ENCODE data around the gene GPR37.

The GPR37 gene

DNA sequence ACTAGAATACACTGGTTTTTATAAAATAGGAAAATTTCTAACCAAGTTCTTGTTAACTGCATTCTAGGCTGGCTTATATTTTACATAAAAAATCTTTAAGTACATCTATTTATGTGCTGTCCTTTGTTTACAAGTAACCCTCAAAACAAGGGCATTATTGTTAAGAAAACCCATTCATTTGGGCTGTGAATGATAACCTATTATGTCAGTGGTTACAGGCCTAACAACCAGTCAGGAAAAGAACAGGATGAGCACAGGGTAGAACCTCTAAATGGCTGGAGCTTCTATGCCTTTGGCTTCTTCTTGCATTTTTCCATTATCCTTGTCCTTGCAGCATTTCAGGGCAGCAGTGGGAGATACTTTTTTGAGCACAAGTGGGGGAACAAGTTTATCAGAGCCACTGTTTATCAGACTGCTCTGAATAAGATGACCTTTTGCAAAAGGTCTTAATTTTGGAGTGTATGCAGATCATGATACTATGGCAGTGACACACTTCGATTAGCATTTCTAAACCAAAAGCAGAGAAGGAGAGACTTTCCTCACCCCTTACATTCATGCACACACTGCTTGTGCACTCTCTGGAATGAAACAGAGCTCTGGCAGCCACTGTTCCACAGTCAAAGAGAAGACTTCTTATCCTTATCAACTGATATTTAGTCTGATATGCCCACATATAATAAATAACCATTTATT, 10.9 kb downstream of the GPR37 start:
- in situ Hi-C loops (cut with MboI; ENCODE audit: low pct_unique_long_range_greater_than_20kb, low sequenced_read_pairs): no loop called here
- no peak for DNase-seq

DNA sequence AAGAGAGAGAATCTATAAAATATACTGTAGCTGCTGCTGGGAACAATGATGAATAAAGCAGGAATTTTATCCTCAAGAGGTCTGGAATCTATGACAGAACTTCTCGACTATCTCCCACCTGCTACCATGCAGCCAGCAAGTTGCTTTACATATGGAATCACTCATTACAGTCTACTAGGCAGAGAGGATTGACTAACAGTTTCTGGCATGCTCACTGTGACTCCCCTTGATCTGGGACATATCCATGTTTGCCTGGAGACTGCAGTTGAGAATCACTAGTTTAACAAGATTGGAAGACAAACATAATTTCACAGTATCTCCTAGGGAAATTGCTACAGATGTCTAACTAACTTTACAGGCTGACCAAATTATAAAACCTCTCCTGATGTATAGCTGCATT, 13.3 kb downstream of the GPR37 start:
- in situ Hi-C loops (cut with MboI; ENCODE audit: low pct_unique_long_range_greater_than_20kb, low sequenced_read_pairs): no loop called here
- DNase-seq: no peak

DNA sequence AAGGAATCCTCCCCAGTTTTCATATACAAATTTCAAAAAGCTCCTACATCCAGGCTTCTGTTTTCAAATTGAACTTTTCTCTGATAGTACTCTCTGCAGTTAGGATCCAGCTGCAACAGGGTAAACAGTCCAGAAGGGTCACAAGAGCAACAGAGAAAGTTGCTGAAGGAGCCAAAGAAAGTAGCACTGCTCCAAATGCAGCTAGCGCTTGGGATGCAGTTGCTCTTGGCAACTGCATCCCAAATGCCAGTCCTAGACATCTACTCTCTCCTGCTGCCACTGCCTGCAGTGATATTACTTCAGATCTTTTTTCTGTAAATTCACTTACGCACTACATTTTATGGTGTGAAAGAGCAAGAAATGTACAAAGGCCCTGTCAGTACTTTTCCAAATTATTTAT, 14.6 kb downstream of the GPR37 start:
- in situ Hi-C loops (cut with MboI; ENCODE audit: low pct_unique_long_range_greater_than_20kb, low sequenced_read_pairs): no loop called here
- no peak for DNase-seq

DNA sequence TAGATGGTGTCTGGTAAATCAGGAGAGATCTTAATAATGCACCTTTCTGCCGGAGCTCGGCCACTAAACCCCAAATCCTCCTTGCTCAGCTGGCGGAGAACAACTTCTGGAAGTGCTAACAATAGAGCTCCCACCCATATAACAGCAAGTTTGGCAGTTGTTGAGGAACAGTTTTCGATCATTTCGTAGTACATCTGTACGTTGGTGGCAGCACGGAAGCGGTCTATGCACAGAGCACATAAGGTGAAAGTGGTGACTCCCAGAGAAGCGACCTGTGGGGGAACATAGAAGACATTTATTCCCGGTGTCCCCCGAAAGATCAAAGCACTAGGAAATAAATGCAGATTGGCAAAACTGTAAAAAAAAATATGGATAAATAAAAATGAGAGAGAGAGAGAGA, 18.5 kb downstream of the GPR37 start:
- in situ Hi-C loops (cut with MboI; ENCODE audit: low pct_unique_long_range_greater_than_20kb, low sequenced_read_pairs): no loop called here

GRCh38 chr7:124738639-124739038, 27.0 kb downstream of the GPR37 start:
- in situ Hi-C loops (cut with MboI; ENCODE audit: low pct_unique_long_range_greater_than_20kb, low sequenced_read_pairs): no loop called here
- DNase-seq: no peak

More for the DNA sequence above, 18.5 kb downstream of the GPR37 start:
- no peak for DNase-seq

- DNase-seq: no peak
- in situ Hi-C loops (cut with MboI; ENCODE audit: low pct_unique_long_range_greater_than_20kb, low sequenced_read_pairs): no loop called here
Observed at GRCh38 chr7:124737760-124738300, 27.8 kb downstream of the GPR37 start.

DNA sequence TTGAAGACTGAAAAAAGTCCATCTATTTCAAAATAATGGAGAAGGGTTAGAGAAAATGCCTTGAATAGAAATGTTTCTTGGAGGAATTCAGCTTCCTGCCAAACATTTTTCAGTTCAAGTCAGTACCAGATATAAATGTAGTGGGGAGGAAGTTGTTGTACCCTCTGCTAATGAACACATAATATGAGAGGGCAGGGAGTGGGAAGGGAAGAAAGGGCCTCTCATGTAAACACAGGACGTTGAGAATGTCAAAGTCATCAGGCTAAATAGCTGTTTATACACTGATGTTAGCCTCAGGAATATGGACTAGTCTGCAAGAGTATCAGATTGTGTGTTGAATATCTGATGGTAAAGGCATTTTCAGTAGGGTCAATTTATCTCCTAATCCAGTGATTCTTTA, 37.0 kb downstream of the GPR37 start:
- in situ Hi-C loops (cut with MboI; ENCODE audit: low pct_unique_long_range_greater_than_20kb, low sequenced_read_pairs): no loop called here
- no peak for DNase-seq

GRCh38 chr7:124724507-124725192, 40.9 kb downstream of the GPR37 start:
- no peak for DNase-seq
- in situ Hi-C loops (cut with MboI; ENCODE audit: low pct_unique_long_range_greater_than_20kb, low sequenced_read_pairs): no loop called here

GRCh38 chr7:124724079-124724478, 41.5 kb downstream of the GPR37 start:
- in situ Hi-C loops (cut with MboI; ENCODE audit: low pct_unique_long_range_greater_than_20kb, low sequenced_read_pairs): no loop called here
- no peak for DNase-seq

- in situ Hi-C loops (cut with MboI; ENCODE audit: low pct_unique_long_range_greater_than_20kb, low sequenced_read_pairs): no loop called here
- DNase-seq: no peak
Observed at GRCh38 chr7:124723012-124723411, 42.6 kb downstream of the GPR37 start.

DNA sequence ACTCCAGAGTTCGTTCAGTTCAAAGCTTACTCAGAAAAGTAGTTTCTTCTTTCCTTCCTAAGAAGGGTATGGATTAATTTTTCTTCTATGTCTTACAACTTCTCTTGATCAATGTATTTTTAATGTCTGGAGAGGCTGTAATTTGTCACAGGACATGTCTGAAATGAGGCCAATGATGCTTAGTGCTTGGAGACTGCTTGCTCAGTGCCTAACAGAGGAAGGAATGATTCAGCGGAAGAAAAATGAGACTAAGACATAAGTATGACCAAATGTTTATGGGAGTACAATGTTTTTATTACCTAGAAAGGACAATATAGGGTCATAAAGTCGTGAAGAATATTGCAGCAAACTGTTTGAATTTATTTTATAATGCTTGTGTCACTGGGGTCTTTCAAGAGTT, 43.3 kb downstream of the GPR37 start:
- DNase-seq: no peak
- in situ Hi-C loops (cut with MboI; ENCODE audit: low pct_unique_long_range_greater_than_20kb, low sequenced_read_pairs): no loop called here

DNA sequence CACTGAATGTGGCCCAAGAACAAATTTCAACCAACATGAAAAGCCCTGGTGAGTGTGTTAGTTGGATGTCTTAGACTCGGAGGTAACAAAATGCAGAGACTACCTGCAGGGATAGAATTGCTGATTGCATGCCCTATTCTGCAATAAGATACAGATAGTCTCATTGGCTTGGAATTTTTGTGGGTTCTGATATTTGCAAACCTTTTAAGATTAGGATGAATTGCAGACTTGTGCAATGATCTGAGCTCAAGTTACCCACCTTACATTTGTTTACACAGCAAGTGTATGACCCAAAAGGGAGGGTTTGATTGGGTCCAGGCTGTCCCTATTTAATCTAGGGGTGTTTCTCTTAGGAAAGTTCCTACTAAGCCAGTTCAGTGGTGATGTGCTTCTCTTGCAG, 45.4 kb downstream of the GPR37 start:
- in situ Hi-C loops (cut with MboI; ENCODE audit: low pct_unique_long_range_greater_than_20kb, low sequenced_read_pairs): no loop called here
- DNase-seq: no peak

DNA sequence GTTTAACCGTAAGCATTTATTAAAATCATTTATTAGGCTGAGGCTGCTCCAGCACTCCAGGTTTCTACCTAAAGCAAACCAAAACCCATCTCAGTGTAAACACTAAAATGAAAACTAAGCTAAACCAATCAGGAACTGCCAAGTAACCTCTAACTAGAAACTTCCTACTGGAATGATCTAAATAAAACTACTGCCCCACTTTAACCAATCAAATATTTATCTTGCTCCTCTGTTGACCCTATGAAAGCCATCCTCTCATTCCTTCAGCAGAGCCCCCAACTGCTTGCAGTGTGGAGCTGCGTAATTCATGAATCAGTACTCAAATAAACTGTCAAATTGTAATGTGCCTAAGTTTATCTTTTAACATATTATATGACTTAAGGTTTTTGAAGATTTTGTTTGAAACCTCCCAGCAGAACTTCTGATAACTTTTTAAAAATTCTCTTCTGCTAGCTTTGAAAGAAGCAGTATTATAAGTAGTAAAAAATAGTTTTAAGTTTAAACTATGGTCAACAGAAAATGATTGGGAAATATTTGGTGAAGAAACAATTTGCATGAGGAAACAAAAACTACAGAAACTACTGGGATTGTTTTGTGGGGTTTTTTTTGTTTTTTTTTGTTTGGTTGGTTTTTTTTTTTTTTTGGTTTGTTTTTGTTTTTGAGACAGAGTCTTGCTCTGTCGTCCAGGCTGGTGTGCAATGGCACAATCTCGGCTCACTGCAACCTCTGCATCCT, 47.4 kb downstream of the GPR37 start:
- DNase-seq: no peak
- in situ Hi-C loops (cut with MboI; ENCODE audit: low pct_unique_long_range_greater_than_20kb, low sequenced_read_pairs): no loop called here

- in situ Hi-C loops (cut with MboI; ENCODE audit: low pct_unique_long_range_greater_than_20kb, low sequenced_read_pairs): no loop called here
Observed at GRCh38 chr7:124716894-124717293, 48.7 kb downstream of the GPR37 start.

GRCh38 chr7:124713086-124713485, 52.5 kb downstream of the GPR37 start:
- in situ Hi-C loops (cut with MboI; ENCODE audit: low pct_unique_long_range_greater_than_20kb, low sequenced_read_pairs): no loop called here
- no peak for DNase-seq

More at GRCh38 chr7:124716894-124717293, 48.7 kb downstream of the GPR37 start:
- DNase-seq: no peak

DNA sequence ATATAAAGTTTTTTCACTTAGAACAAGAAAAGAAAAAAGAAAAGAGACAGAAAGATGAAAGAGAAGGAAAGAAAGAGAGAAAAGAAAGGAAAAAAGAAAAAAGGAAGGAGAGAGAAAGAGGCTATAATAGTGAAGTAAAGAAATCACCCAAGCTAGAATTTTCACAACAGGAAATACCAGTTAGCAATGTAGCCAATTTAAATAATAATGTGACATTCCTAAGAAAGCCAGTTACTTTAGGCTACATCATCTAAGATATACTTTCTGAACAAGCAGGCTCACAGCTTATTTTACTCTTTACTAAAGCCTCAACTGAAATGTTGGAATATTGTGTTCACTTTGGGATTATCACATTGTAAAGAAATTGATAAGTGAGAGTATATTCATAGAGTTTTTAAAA, 53.6 kb downstream of the GPR37 start:
- no peak for DNase-seq
- in situ Hi-C loops (cut with MboI; ENCODE audit: low pct_unique_long_range_greater_than_20kb, low sequenced_read_pairs): no loop called here

- DNase-seq: no peak
- in situ Hi-C loops (cut with MboI; ENCODE audit: low pct_unique_long_range_greater_than_20kb, low sequenced_read_pairs): no loop called here
Observed at GRCh38 chr7:124702385-124702784, 63.2 kb downstream of the GPR37 start.

DNA sequence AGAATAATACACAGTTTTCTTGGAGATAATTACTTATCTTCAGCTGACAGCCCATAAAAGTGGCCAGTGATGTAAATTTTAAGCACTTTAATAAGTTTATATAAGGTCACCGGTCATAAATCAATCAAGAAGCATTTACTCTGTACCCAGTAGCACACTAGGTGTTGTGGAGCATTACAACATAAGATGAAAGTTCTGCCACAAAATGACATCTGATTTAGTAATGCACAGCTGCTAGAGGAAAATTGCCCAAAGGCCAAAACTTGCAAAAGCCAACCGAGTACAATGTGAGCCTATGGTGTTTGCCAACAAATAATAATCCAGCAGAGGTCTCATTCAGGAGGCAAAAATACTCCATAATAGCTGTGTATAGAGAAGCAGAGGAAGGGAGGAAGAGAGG, 63.6 kb downstream of the GPR37 start:
- DNase-seq: no peak
- in situ Hi-C loops (cut with MboI; ENCODE audit: low pct_unique_long_range_greater_than_20kb, low sequenced_read_pairs): no loop called here

DNA sequence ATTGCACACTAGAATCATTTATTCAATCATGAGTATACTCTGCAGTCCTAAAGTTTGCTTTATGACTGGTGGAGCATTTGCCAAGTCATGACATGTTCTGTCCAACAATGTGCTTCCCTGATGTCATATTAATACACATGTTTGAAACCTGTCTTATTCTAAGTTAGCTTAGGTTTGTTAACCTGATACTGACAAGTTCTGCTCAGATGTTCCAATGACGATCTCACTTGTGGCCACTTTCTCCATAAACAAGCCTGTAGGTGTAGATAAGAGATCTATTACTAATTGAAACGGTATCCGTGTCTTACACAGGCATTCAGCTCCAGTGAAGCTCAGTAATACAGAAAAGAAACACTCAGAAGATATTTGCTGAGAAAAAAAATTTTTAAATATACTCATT, 64.9 kb downstream of the GPR37 start:
- in situ Hi-C loops (cut with MboI; ENCODE audit: low pct_unique_long_range_greater_than_20kb, low sequenced_read_pairs): no loop called here

GRCh38 chr7:124698964-124699363, 66.6 kb downstream of the GPR37 start:
- in situ Hi-C loops (cut with MboI; ENCODE audit: low pct_unique_long_range_greater_than_20kb, low sequenced_read_pairs): no loop called here
- peak; percentile 21 for DNase-seq

More for the DNA sequence above, 64.9 kb downstream of the GPR37 start:
- no peak for DNase-seq
